IMR-90 (cell line): Measurements from ENCODE around the gene EGLN1.

Source experiments
- CEBPB ChIP-seq: IDR thresholded peaks from 2 replicates; pipeline ENCODE4 v1.6.1; 2012; ENCODE audit warnings: low read depth, low read length, improper control_type of control experiment
- CHD1 ChIP-seq: IDR thresholded peaks from 2 replicates; pipeline ENCODE4 v1.6.1; 2012; ENCODE audit warnings: low read depth, low read length, improper control_type of control experiment
- CTCF ChIP-seq: conservative IDR thresholded peaks from 2 replicates; pipeline ENCODE4 v1.5.1; 2012; ENCODE audit warnings: mild to moderate bottlenecking, low read depth, low read length, improper control_type of control experiment
- FOS ChIP-seq: fragments of 150-350 bp; IDR thresholded peaks from 2 replicates; pipeline ENCODE4 v1.6.1; 2016; ENCODE audit warnings: low read depth, low read length
- MAFK ChIP-seq: IDR thresholded peaks from 2 replicates; pipeline ENCODE4 v1.6.1; 2012; ENCODE audit warnings: low read depth, low read length, improper control_type of control experiment
- MXI1 ChIP-seq: IDR thresholded peaks from 2 replicates; pipeline ENCODE4 v1.6.1; 2012; ENCODE audit warnings: low read depth, mild to moderate bottlenecking, low read length, moderate library complexity, borderline replicate concordance
- NFE2L2 ChIP-seq: fragments of 150-350 bp; IDR thresholded peaks from 2 replicates; pipeline ENCODE4 v1.6.1; 2016; ENCODE audit warnings: low read depth, mild to moderate bottlenecking, low read length
- POLR2A ChIP-seq: IDR thresholded peaks from 2 replicates; pipeline ENCODE4 v1.6.1; 2012; ENCODE audit warnings: mild to moderate bottlenecking, low read depth, low read length
- RAD21 ChIP-seq: IDR thresholded peaks from 2 replicates; pipeline ENCODE4 v1.6.1; 2012; ENCODE audit warnings: low read length, improper control_type of control experiment
- RFX5 ChIP-seq: IDR thresholded peaks from 2 replicates; pipeline ENCODE4 v1.8.0; 2012; ENCODE audit warnings: low read depth, mild to moderate bottlenecking, low read length, moderate library complexity

- TF ChIP-seq CTCF (no peak), CEBPB (no peak), MAFK (no peak), POLR2A (no peak), RAD21 (no peak), NFE2L2 (no peak), MXI1 (no peak), FOS (no peak), RFX5 (no peak), CHD1 (no peak)
Measured at GRCh38 chr1:231385416-231385748, 36.7 kb downstream of the EGLN1 start.
